ENCODE results near the gene EPS8.

DNA sequence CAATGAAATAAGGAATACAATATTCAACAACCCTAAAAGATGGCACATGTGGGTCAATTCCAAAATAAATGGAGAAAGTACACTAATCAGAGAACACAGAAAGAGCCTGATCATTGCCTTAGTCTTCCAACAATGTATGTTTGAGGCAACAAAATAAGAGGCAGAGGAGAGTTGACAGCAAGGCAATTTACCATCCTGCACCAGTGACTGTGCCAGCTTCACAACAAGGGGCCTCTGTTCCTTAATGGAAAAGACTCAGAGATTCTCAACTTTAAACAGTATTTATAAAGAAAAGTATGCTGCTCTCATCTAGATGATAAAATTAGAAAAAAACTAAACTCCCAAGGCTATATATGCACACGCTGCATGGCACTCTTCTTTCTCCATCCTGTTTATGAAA, 25.9 kb downstream of the EPS8 start:
- TF ChIP-seq, protein P1, sequence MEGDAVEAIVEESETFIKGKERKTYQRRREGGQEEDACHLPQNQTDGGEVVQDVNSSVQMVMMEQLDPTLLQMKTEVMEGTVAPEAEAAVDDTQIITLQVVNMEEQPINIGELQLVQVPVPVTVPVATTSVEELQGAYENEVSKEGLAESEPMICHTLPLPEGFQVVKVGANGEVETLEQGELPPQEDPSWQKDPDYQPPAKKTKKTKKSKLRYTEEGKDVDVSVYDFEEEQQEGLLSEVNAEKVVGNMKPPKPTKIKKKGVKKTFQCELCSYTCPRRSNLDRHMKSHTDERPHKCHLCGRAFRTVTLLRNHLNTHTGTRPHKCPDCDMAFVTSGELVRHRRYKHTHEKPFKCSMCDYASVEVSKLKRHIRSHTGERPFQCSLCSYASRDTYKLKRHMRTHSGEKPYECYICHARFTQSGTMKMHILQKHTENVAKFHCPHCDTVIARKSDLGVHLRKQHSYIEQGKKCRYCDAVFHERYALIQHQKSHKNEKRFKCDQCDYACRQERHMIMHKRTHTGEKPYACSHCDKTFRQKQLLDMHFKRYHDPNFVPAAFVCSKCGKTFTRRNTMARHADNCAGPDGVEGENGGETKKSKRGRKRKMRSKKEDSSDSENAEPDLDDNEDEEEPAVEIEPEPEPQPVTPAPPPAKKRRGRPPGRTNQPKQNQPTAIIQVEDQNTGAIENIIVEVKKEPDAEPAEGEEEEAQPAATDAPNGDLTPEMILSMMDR (IDR thresholded peaks at IDR 0.05): no peak
- TF ChIP-seq TCF12 (IDR thresholded peaks at IDR 0.05) (no peak), YY1 (IDR thresholded peaks at IDR 0.05; ENCODE audit: low read depth) (no peak), FOXJ3 (CRISPR knock-in tag; IDR thresholded peaks at IDR 0.05) (no peak)
- TF ChIP-seq, protein P2, sequence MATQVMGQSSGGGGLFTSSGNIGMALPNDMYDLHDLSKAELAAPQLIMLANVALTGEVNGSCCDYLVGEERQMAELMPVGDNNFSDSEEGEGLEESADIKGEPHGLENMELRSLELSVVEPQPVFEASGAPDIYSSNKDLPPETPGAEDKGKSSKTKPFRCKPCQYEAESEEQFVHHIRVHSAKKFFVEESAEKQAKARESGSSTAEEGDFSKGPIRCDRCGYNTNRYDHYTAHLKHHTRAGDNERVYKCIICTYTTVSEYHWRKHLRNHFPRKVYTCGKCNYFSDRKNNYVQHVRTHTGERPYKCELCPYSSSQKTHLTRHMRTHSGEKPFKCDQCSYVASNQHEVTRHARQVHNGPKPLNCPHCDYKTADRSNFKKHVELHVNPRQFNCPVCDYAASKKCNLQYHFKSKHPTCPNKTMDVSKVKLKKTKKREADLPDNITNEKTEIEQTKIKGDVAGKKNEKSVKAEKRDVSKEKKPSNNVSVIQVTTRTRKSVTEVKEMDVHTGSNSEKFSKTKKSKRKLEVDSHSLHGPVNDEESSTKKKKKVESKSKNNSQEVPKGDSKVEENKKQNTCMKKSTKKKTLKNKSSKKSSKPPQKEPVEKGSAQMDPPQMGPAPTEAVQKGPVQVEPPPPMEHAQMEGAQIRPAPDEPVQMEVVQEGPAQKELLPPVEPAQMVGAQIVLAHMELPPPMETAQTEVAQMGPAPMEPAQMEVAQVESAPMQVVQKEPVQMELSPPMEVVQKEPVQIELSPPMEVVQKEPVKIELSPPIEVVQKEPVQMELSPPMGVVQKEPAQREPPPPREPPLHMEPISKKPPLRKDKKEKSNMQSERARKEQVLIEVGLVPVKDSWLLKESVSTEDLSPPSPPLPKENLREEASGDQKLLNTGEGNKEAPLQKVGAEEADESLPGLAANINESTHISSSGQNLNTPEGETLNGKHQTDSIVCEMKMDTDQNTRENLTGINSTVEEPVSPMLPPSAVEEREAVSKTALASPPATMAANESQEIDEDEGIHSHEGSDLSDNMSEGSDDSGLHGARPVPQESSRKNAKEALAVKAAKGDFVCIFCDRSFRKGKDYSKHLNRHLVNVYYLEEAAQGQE (IDR thresholded peaks at IDR 0.05; ENCODE audit: low read depth, low read length): no peak

Data from SK-N-SH (cell line).